IgD-negative memory B cell (primary cell): ENCODE data around the gene CFAP43. TPM values are rescaled to one million over a fixed set of nuclear protein-coding genes. Genes with fewer than 3 reads are reported as not detected.

ENCODE experiments used
- H3K27ac Mint-ChIP-seq, 3 donors: one replicate each; pipeline ENCODE4 v1.8.0; 2020 to 2022; ENCODE audit warnings: mild to moderate bottlenecking in 3 of 3, mixed read lengths in 3 of 3, moderate library complexity in 1 of 3
- H3K27me3 Mint-ChIP-seq: one replicate; pipeline ENCODE4 v1.8.0; 2021; ENCODE audit warnings: mixed read lengths
- H3K36me3 Mint-ChIP-seq: one replicate; pipeline ENCODE4 v1.8.0; 2020; ENCODE audit warnings: mild to moderate bottlenecking, mixed read lengths
- H3K4me1 Mint-ChIP-seq, 3 donors: one replicate each; pipeline ENCODE4 v1.8.0; 2020 to 2022; ENCODE audit warnings: mixed read lengths in 3 of 3, mild to moderate bottlenecking in 1 of 3
- H3K4me3 Mint-ChIP-seq, 4 donors: one replicate each; pipeline ENCODE4 v1.8.0; 2020 to 2022; ENCODE audit warnings: mild to moderate bottlenecking in 4 of 4, mixed read lengths in 4 of 4, moderate library complexity in 3 of 4
- H3K9me3 Mint-ChIP-seq, 3 donors: one replicate each; pipeline ENCODE4 v1.8.0; 2020 to 2021; ENCODE audit warnings: mixed read lengths in 3 of 3, mild to moderate bottlenecking in 1 of 3
- polyA plus RNA-seq: library from polyadenylated mRNA; unstranded; fragments of 300-500 nt; fragmentation: Illumina TruSeq; gene quantifications from one replicate; pipeline ENCODE4 v1.2.3, GENCODE V29; 2021

CFAP43 gene
- polyA plus RNA-seq, 1 donor from 2014 or later = not detected

GRCh38 chr10:104267721-104268404 is 35.7 kb upstream of the CFAP43 start:
- Mint-ChIP-seq H3K27me3 (no peaks in the 10 kb centered on the region), H3K9me3 (peaks cover 0 to 2% (median 0%) of the 10 kb centered on the region in 3 donors), H3K4me3 (peak overlapping the region; percentile 92 to 98 (median 94)), H3K27ac (peak overlapping the region; percentile 72 to 99 (median 98)), H3K36me3 (peaks cover 5% of the 10 kb centered on the region), H3K4me1 (peaks cover 25 to 39% (median 28%) of the 10 kb centered on the region in 3 donors)

GRCh38 chr10:104264783-104265182 is 32.6 kb upstream of the CFAP43 start:
- Mint-ChIP-seq H3K27ac (no peak overlapping the region), H3K36me3 (peaks cover 6% of the 10 kb centered on the region)

GRCh38 chr10:104262055-104262454 is 29.9 kb upstream of the CFAP43 start:
- Mint-ChIP-seq H3K4me3 (no peak overlapping the region), H3K27me3 (no peaks in the 10 kb centered on the region), H3K4me1 (peaks cover 25 to 51% (median 29%) of the 10 kb centered on the region in 3 donors), H3K27ac (peak overlapping the region in 1 of 3 donors; percentile 11), H3K36me3 (peaks cover 6% of the 10 kb centered on the region), H3K9me3 (no peaks in the 10 kb centered on the region)

More at GRCh38 chr10:104264783-104265182, 32.6 kb upstream of the CFAP43 start:
- Mint-ChIP-seq H3K4me1 (peaks cover 34 to 52% (median 35%) of the 10 kb centered on the region in 3 donors), H3K27me3 (no peaks in the 10 kb centered on the region), H3K4me3 (no peak overlapping the region), H3K9me3 (peaks cover 0 to 2% (median 0%) of the 10 kb centered on the region in 3 donors)

- Mint-ChIP-seq H3K4me1 (peaks cover 29 to 54% (median 32%) of the 10 kb centered on the region in 3 donors), H3K36me3 (peaks cover 3% of the 10 kb centered on the region), H3K27ac (peak overlapping the region in 2 of 3 donors; percentile 11 to 27), H3K4me3 (peak overlapping the region in 1 of 4 donors; percentile 34), H3K27me3 (no peaks in the 10 kb centered on the region), H3K9me3 (no peaks in the 10 kb centered on the region)
Observed at GRCh38 chr10:104260775-104261115, 28.6 kb upstream of the CFAP43 start.

GRCh38 chr10:104259999-104260774 is 28.0 kb upstream of the CFAP43 start:
- no peaks in the 10 kb centered on the region for H3K27me3 Mint-ChIP-seq
- peaks cover 2% of the 10 kb centered on the region for H3K36me3 Mint-ChIP-seq
- peaks cover 28 to 52% (median 32%) of the 10 kb centered on the region in 3 donors for H3K4me1 Mint-ChIP-seq
- no peaks in the 10 kb centered on the region for H3K9me3 Mint-ChIP-seq
- peak overlapping the region in 2 of 4 donors; percentile 34 to 35 for H3K4me3 Mint-ChIP-seq
- H3K27ac Mint-ChIP-seq = peak overlapping the region; percentile 11 to 80 (median 27)

GRCh38 chr10:104259456-104259855 is 27.3 kb upstream of the CFAP43 start:
- H3K4me1 Mint-ChIP-seq = peaks cover 27 to 48% (median 32%) of the 10 kb centered on the region in 3 donors
- peak overlapping the region in 1 of 4 donors; percentile 30 for H3K4me3 Mint-ChIP-seq
- peaks cover 2% of the 10 kb centered on the region for H3K36me3 Mint-ChIP-seq
- H3K27me3 Mint-ChIP-seq = no peaks in the 10 kb centered on the region
- peak overlapping the region; percentile 9 to 80 (median 17) for H3K27ac Mint-ChIP-seq
- H3K9me3 Mint-ChIP-seq = no peaks in the 10 kb centered on the region

- Mint-ChIP-seq H3K9me3 (no peaks in the 10 kb centered on the region), H3K4me1 (peaks cover 20 to 50% (median 30%) of the 10 kb centered on the region in 3 donors), H3K27ac (peak overlapping the region in 1 of 3 donors; percentile 84), H3K4me3 (peak overlapping the region in 2 of 4 donors; percentile 54 to 55), H3K36me3 (peaks cover 2% of the 10 kb centered on the region), H3K27me3 (no peaks in the 10 kb centered on the region)
Observed at GRCh38 chr10:104258209-104258608, 26.0 kb upstream of the CFAP43 start.

- no peaks in the 10 kb centered on the region for H3K27me3 Mint-ChIP-seq
- peaks cover 20 to 50% (median 30%) of the 10 kb centered on the region in 3 donors for H3K4me1 Mint-ChIP-seq
- peaks cover 2% of the 10 kb centered on the region for H3K36me3 Mint-ChIP-seq
- H3K4me3 Mint-ChIP-seq = peak overlapping the region in 1 of 4 donors; percentile 93
- peak overlapping the region in 2 of 3 donors; percentile 46 to 72 for H3K27ac Mint-ChIP-seq
- H3K9me3 Mint-ChIP-seq = no peaks in the 10 kb centered on the region
Observed at GRCh38 chr10:104257235-104257634, 25.1 kb upstream of the CFAP43 start.

GRCh38 chr10:104256335-104256961 is 24.3 kb upstream of the CFAP43 start:
- Mint-ChIP-seq H3K27me3 (no peaks in the 10 kb centered on the region), H3K36me3 (peaks cover 2% of the 10 kb centered on the region), H3K4me3 (peak overlapping the region; percentile 69 to 99 (median 94)), H3K4me1 (peaks cover 20 to 50% (median 30%) of the 10 kb centered on the region in 3 donors), H3K9me3 (no peaks in the 10 kb centered on the region), H3K27ac (peak overlapping the region; percentile 49 to 96 (median 72))

GRCh38 chr10:104255311-104255981 is 23.3 kb upstream of the CFAP43 start:
- H3K36me3 Mint-ChIP-seq = no peaks in the 10 kb centered on the region
- no peaks in the 10 kb centered on the region for H3K9me3 Mint-ChIP-seq
- H3K27me3 Mint-ChIP-seq = no peaks in the 10 kb centered on the region
- H3K4me1 Mint-ChIP-seq = peaks cover 15 to 40% (median 26%) of the 10 kb centered on the region in 3 donors
- H3K4me3 Mint-ChIP-seq = peak overlapping the region; percentile 93 to 99 (median 96)
- H3K27ac Mint-ChIP-seq = peak overlapping the region; percentile 49 to 96 (median 88)

- H3K4me1 Mint-ChIP-seq = peaks cover 14 to 36% (median 19%) of the 10 kb centered on the region in 3 donors
- no peaks in the 10 kb centered on the region for H3K36me3 Mint-ChIP-seq
- H3K9me3 Mint-ChIP-seq = no peaks in the 10 kb centered on the region
- H3K27me3 Mint-ChIP-seq = no peaks in the 10 kb centered on the region
- peak within 1 kb of the TSS; percentile 93 to 99 (median 96) for H3K4me3 Mint-ChIP-seq
- peak within 1 kb of the TSS; percentile 67 to 96 (median 88) for H3K27ac Mint-ChIP-seq
Observed at GRCh38 chr10:104254493-104255310, 22.5 kb upstream of the CFAP43 start, which contains the start of gene GSTO1. Gene GSTO1 (plus strand): TSS chr10:104254892. CDS start chr10:104254929, 37 bp downstream.

- H3K36me3 Mint-ChIP-seq = no peaks in the 10 kb centered on the region
- peaks cover 14 to 29% (median 15%) of the 10 kb centered on the region in 3 donors for H3K4me1 Mint-ChIP-seq
- peak overlapping the region in 2 of 3 donors; percentile 67 to 96 for H3K27ac Mint-ChIP-seq
- peak overlapping the region; percentile 93 to 99 (median 96) for H3K4me3 Mint-ChIP-seq
- H3K9me3 Mint-ChIP-seq = no peaks in the 10 kb centered on the region
- no peaks in the 10 kb centered on the region for H3K27me3 Mint-ChIP-seq
Observed at GRCh38 chr10:104253606-104254410, 21.6 kb upstream of the CFAP43 start.

GRCh38 chr10:104253106-104253505 is 20.9 kb upstream of the CFAP43 start:
- Mint-ChIP-seq H3K36me3 (no peaks in the 10 kb centered on the region), H3K27ac (no peak overlapping the region), H3K4me3 (peak overlapping the region; percentile 93 to 99 (median 96)), H3K9me3 (no peaks in the 10 kb centered on the region), H3K27me3 (no peaks in the 10 kb centered on the region), H3K4me1 (peaks cover 14 to 27% (median 14%) of the 10 kb centered on the region in 3 donors)
